Trophoblast cell (in vitro differentiated cells and primary cell): ENCODE results near the gene EXD3.
A peak's percentile ranks its signal among the peaks of the same experiment; 100 is the strongest.

Experiments
- DNase-seq, 2 donors: peaks; one replicate each; pipeline ENCODE4 v3.0.0-alpha.2; 2016
- H2AFZ ChIP-seq: 2 replicates; pipeline ENCODE4 v1.6.1; 2013; ENCODE audit warnings: low read length, moderate library complexity, mild to moderate bottlenecking; ENCODE audit not compliant: insufficient read depth, poor library complexity
- H2AK5ac ChIP-seq: 2 replicates; pipeline ENCODE4 v1.6.1; 2013; ENCODE audit warnings: mild to moderate bottlenecking, low read length
- H2BK120ac ChIP-seq: 2 replicates; pipeline ENCODE4 v1.6.1; 2013; ENCODE audit warnings: low read length, mild to moderate bottlenecking, moderate library complexity; ENCODE audit not compliant: insufficient read depth, poor library complexity
- H2BK12ac ChIP-seq: 2 replicates; pipeline ENCODE4 v1.6.1; 2013; ENCODE audit warnings: mild to moderate bottlenecking, low read length, moderate library complexity
- H2BK5ac ChIP-seq: 2 replicates; pipeline ENCODE4 v1.6.1; 2013; ENCODE audit warnings: low read length, low read depth, moderate library complexity, mild to moderate bottlenecking; ENCODE audit not compliant: poor library complexity
- H3K14ac ChIP-seq: 2 replicates; pipeline ENCODE4 v1.6.1; 2013; ENCODE audit warnings: mild to moderate bottlenecking, low read length
- H3K18ac ChIP-seq: 2 replicates; pipeline ENCODE4 v1.6.1; 2013; ENCODE audit warnings: mild to moderate bottlenecking, low read length
- H3K23ac ChIP-seq: 2 replicates; pipeline ENCODE4 v1.6.1; 2013; ENCODE audit warnings: low read length
- H3K27ac ChIP-seq: 2 replicates; pipeline ENCODE4 v1.5.1; 2013; ENCODE audit warnings: low read depth, mild to moderate bottlenecking, inconsistent platforms, low read length, moderate library complexity
- H3K27me3 ChIP-seq: 2 replicates; pipeline ENCODE4 v1.6.1; 2013; ENCODE audit warnings: inconsistent platforms, mild to moderate bottlenecking, low read length, moderate library complexity; ENCODE audit not compliant: insufficient read depth
- H3K36me3 ChIP-seq, 2 experiments: 1 replicate in 1 of 2; 2 replicates in 1 of 2; pipeline ENCODE4 v1.6.1; 2013; ENCODE audit warnings: low read length in 2 of 2, mild to moderate bottlenecking in 2 of 2, moderate library complexity in 1 of 2; ENCODE audit not compliant: insufficient read depth in 2 of 2, control insufficient read depth in 1 of 2
- H3K4ac ChIP-seq: 2 replicates; pipeline ENCODE4 v1.6.1; 2013; ENCODE audit warnings: low read depth, mild to moderate bottlenecking, low read length, moderate library complexity
- H3K4me1 ChIP-seq, 2 experiments: 1 replicate in 1 of 2; 2 replicates in 1 of 2; pipeline ENCODE4 v1.6.1; 2013; ENCODE audit warnings: low read length in 2 of 2, mild to moderate bottlenecking in 2 of 2, moderate library complexity in 1 of 2; ENCODE audit not compliant: insufficient read depth in 2 of 2, control insufficient read depth in 1 of 2
- H3K4me2 ChIP-seq: 2 replicates; pipeline ENCODE4 v1.6.1; 2013; ENCODE audit warnings: inconsistent platforms, mild to moderate bottlenecking, low read length, moderate library complexity
- H3K4me3 ChIP-seq: 2 replicates; pipeline ENCODE4 v1.5.1; 2013; ENCODE audit warnings: mild to moderate bottlenecking, low read depth, low read length, inconsistent platforms
- H3K79me1 ChIP-seq: one replicate; pipeline ENCODE4 v1.6.1; 2013; ENCODE audit warnings: low read length
- H3K79me2 ChIP-seq: 2 replicates; pipeline ENCODE4 v1.6.1; 2013; ENCODE audit warnings: low read length, mild to moderate bottlenecking; ENCODE audit not compliant: control insufficient read depth, insufficient read depth, poor library complexity
- H3K9ac ChIP-seq: 2 replicates; pipeline ENCODE4 v1.6.1; 2013; ENCODE audit warnings: mild to moderate bottlenecking, low read length
- H3K9me3 ChIP-seq: 2 replicates; pipeline ENCODE4 v1.6.1; 2013; ENCODE audit warnings: low read depth, mild to moderate bottlenecking, control low read depth, inconsistent platforms, low read length; ENCODE audit not compliant: insufficient read depth
- H4K12ac ChIP-seq: 2 replicates; pipeline ENCODE4 v1.6.1; 2013; ENCODE audit warnings: low read depth, mild to moderate bottlenecking, low read length, moderate library complexity
- H4K8ac ChIP-seq: 2 replicates; pipeline ENCODE4 v1.6.1; 2013; ENCODE audit warnings: low read depth, mild to moderate bottlenecking, low read length, moderate library complexity
- H4K91ac ChIP-seq: one replicate; pipeline ENCODE4 v1.6.1; 2013; ENCODE audit warnings: low read depth, mild to moderate bottlenecking, low read length, moderate library complexity
- WGBS: extraction: QIAGEN DNeasy Blood & Tissue Kit; methylation state at CpG from one replicate; pipeline ENCODE4 v1.1.7; 2013; ENCODE audit warnings: missing lambda C conversion rate; ENCODE audit not compliant: insufficient read length, insufficient coverage; ENCODE audit errors: extremely low coverage; 5-methylcytosine and 5-hydroxymethylcytosine counted together

Gene EXD3

DNA sequence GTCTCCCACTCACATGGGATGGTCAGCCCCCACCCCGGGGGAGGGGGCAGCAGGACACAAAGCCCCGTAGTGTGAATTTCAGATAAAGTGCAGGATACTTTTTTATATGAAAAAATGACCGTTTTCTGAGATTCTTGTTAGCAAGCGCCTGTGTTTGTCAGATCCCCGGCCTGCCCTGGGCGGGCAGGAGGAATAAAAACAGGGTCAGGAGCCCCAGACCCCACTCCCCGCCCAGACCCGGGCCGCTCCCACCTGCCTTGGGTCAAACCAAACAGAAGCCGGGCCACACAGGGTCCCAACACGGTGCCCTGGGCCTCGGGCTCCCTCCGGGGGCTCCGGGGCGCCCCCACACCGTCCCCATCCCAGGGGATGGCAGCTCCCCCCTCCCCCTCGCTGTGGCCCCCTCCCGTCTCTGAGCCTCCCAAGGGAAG, 107.4 kb downstream of the EXD3 start:
- Histone ChIP-seq H3K79me2 (no peaks in the 10 kb centered on the region), H2BK12ac (peak overlapping the region; percentile 11), H4K12ac (no peak overlapping the region), H3K79me1 (peaks cover 4% of the 10 kb centered on the region), H4K91ac (peak overlapping the region; percentile 58), H3K9ac (no peak overlapping the region), H3K27ac (no peak overlapping the region), H3K4me2 (no peak overlapping the region), H3K18ac (no peak overlapping the region), H3K4me1 (peaks cover 5 to 6% of the 10 kb centered on the region in 2 experiments), H3K9me3 (no peaks in the 10 kb centered on the region), H2AK5ac (no peak overlapping the region), H3K23ac (no peak overlapping the region), H3K36me3 (no peaks in the 10 kb centered on the region), H3K4me3 (no peak overlapping the region), H3K4ac (no peak overlapping the region), H3K27me3 (no peaks in the 10 kb centered on the region), H2BK120ac (peak overlapping the region; percentile 25), H4K8ac (no peak overlapping the region), H2AFZ (no peak overlapping the region), H2BK5ac (no peak overlapping the region), H3K14ac (no peak overlapping the region)
- no CpG with 5 or more reads among the region's 18 CpGs for WGBS
- DNase-seq: no peak

GRCh38 chr9:137314561-137315560, 108.1 kb downstream of the EXD3 start:
- Histone ChIP-seq H2BK5ac (no peak overlapping the region), H2AFZ (no peak overlapping the region), H3K36me3 (no peaks in the 10 kb centered on the region), H3K9ac (no peak overlapping the region), H3K14ac (peak overlapping the region; percentile 1), H4K12ac (no peak overlapping the region), H3K27ac (no peak overlapping the region), H4K91ac (peak overlapping the region; percentile 41), H3K4me3 (no peak overlapping the region), H3K27me3 (no peaks in the 10 kb centered on the region), H3K9me3 (no peaks in the 10 kb centered on the region), H2BK12ac (peak overlapping the region; percentile 11), H2AK5ac (peak overlapping the region; percentile 45), H3K4me2 (no peak overlapping the region), H3K79me2 (no peaks in the 10 kb centered on the region), H3K4ac (no peak overlapping the region), H4K8ac (no peak overlapping the region), H2BK120ac (peak overlapping the region; percentile 25), H3K23ac (no peak overlapping the region), H3K18ac (no peak overlapping the region), H3K79me1 (peaks cover 4% of the 10 kb centered on the region), H3K4me1 (peaks cover 5 to 6% of the 10 kb centered on the region in 2 experiments)
- no peak for DNase-seq
- no CpG with 5 or more reads among the region's 42 CpGs for WGBS

DNA sequence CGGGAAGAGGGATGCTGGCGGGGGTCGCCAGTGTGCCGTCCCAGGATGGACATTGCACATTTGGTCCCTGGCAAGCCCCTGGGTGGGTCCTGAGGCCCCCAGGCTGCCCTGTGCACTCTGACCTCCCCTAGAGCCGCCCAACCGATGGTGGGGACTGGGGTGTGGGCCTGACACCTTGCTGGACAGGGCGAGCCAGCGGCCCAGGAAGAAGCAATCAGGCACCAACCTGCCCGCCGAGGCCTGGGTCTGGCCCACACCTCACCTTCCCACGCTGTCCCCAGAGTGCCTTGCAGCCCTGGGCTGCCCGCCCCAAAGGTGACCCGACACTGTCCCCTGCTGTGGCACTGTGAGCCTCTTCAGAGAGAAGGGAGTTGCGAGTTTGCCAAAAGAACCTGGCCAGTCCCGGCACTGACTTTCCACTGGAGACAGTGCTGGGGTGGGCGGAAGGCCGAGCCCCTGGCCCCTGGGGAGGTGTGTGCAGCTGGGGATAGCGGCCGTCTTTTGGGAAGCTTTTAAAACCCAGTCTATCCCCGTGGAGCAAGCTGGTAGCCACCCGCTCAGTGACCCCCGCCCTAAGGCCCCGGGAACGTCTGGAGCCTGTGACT, 108.9 kb downstream of the EXD3 start:
- no peak overlapping the region for H3K23ac ChIP-seq
- no peak overlapping the region for H3K4ac ChIP-seq
- no peaks in the 10 kb centered on the region for H3K27me3 ChIP-seq
- H4K8ac ChIP-seq: no peak overlapping the region
- DNase-seq: no peak
- H2AFZ ChIP-seq: no peak overlapping the region
- H3K27ac ChIP-seq: no peak overlapping the region
- no peak overlapping the region for H2BK120ac ChIP-seq
- no CpG with 5 or more reads among the region's 24 CpGs for WGBS
- no peak overlapping the region for H3K4me3 ChIP-seq
- H2BK5ac ChIP-seq: no peak overlapping the region
- H4K12ac ChIP-seq: no peak overlapping the region
- H4K91ac ChIP-seq: no peak overlapping the region
- H2AK5ac ChIP-seq: no peak overlapping the region
- peaks cover 5 to 6% of the 10 kb centered on the region in 2 experiments for H3K4me1 ChIP-seq
- H3K9ac ChIP-seq: no peak overlapping the region
- no peak overlapping the region for H3K4me2 ChIP-seq
- no peak overlapping the region for H2BK12ac ChIP-seq
- peaks cover 4% of the 10 kb centered on the region for H3K79me1 ChIP-seq
- H3K79me2 ChIP-seq: no peaks in the 10 kb centered on the region
- no peaks in the 10 kb centered on the region for H3K9me3 ChIP-seq
- H3K18ac ChIP-seq: no peak overlapping the region
- no peaks in the 10 kb centered on the region for H3K36me3 ChIP-seq
- H3K14ac ChIP-seq: no peak overlapping the region

GRCh38 chr9:137313326-137313936, 109.5 kb downstream of the EXD3 start:
- no peaks in the 10 kb centered on the region for H3K36me3 ChIP-seq
- DNase-seq: no peak
- H3K79me1 ChIP-seq: peaks cover 4% of the 10 kb centered on the region
- no peak overlapping the region for H3K4ac ChIP-seq
- no peak overlapping the region for H4K91ac ChIP-seq
- H3K9ac ChIP-seq: no peak overlapping the region
- H4K12ac ChIP-seq: no peak overlapping the region
- H3K23ac ChIP-seq: no peak overlapping the region
- H2BK120ac ChIP-seq: no peak overlapping the region
- H3K18ac ChIP-seq: no peak overlapping the region
- H3K27me3 ChIP-seq: no peaks in the 10 kb centered on the region
- no peak overlapping the region for H2BK12ac ChIP-seq
- no peak overlapping the region for H2AFZ ChIP-seq
- H3K27ac ChIP-seq: no peak overlapping the region
- no CpG with 5 or more reads among the region's 9 CpGs for WGBS
- no peak overlapping the region for H3K14ac ChIP-seq
- H3K4me1 ChIP-seq: peaks cover 5 to 6% of the 10 kb centered on the region in 2 experiments
- H4K8ac ChIP-seq: no peak overlapping the region
- no peaks in the 10 kb centered on the region for H3K9me3 ChIP-seq
- H3K4me3 ChIP-seq: no peak overlapping the region
- no peak overlapping the region for H3K4me2 ChIP-seq
- no peaks in the 10 kb centered on the region for H3K79me2 ChIP-seq
- no peak overlapping the region for H2AK5ac ChIP-seq
- H2BK5ac ChIP-seq: no peak overlapping the region
